SH-SY5Y (cell line): ENCODE results near the gene NCK2.

Experiments
- GATA2 ChIP-seq: IDR thresholded peaks from 2 replicates; pipeline ENCODE4 v1.6.1; 2011; ENCODE audit warnings: mild to moderate bottlenecking, low read depth, low read length
- GATA3 ChIP-seq: IDR thresholded peaks from 2 replicates; pipeline ENCODE4 v1.6.1; 2011; ENCODE audit warnings: low read depth, mild to moderate bottlenecking, low read length, moderate library complexity

- TF ChIP-seq GATA3 = no peak
- no peak for TF ChIP-seq GATA2
These were observed 3.9 kb downstream of the NCK2 start for GRCh38 chr2:105748566-105748965.
